ENCODE results near the gene APCDD1.

The APCDD1 gene

GRCh38 chr18:10470429-10470828 lies 16.0 kb downstream of the APCDD1 start:
- ATAC-seq (ENCODE audit: low read depth) = no peak
- no peaks in the 10 kb centered on the region for H3K36me3 ChIP-seq (ENCODE audit: low read depth)
- H3K4me1 ChIP-seq (ENCODE audit: insufficient read depth, poor library complexity, severe bottlenecking) = no peaks in the 10 kb centered on the region
- H3K27ac ChIP-seq (ENCODE audit: poor library complexity, severe bottlenecking) = no peak overlapping the region
- no peak overlapping the region for H3K4me3 ChIP-seq (ENCODE audit: severe bottlenecking)
- no peaks in the 10 kb centered on the region for H3K9me3 ChIP-seq (ENCODE audit: severe bottlenecking)
- no peak for DNase-seq (ENCODE audit: low spot score)
- peaks cover 4% of the 10 kb centered on the region for H3K27me3 ChIP-seq (ENCODE audit: insufficient read depth, poor library complexity, severe bottlenecking)
- no peak for TF ChIP-seq CTCF (IDR thresholded peaks at IDR 0.05; ENCODE audit: poor library complexity, severe bottlenecking)

- ATAC-seq (ENCODE audit: low read depth) (no peak), DNase-seq (ENCODE audit: low spot score) (no peak)
- no peak for TF ChIP-seq CTCF (IDR thresholded peaks at IDR 0.05; ENCODE audit: poor library complexity, severe bottlenecking)
- H3K27me3 ChIP-seq (ENCODE audit: insufficient read depth, poor library complexity, severe bottlenecking) = peaks cover 12% of the 10 kb centered on the region
- H3K9me3 ChIP-seq (ENCODE audit: severe bottlenecking) = no peaks in the 10 kb centered on the region
- no peaks in the 10 kb centered on the region for H3K4me1 ChIP-seq (ENCODE audit: insufficient read depth, poor library complexity, severe bottlenecking)
- H3K27ac ChIP-seq (ENCODE audit: poor library complexity, severe bottlenecking) = no peak overlapping the region
- no peak overlapping the region for H3K4me3 ChIP-seq (ENCODE audit: severe bottlenecking)
- H3K36me3 ChIP-seq (ENCODE audit: low read depth) = no peaks in the 10 kb centered on the region
Measured at GRCh38 chr18:10471574-10471973, 17.1 kb downstream of the APCDD1 start.

GRCh38 chr18:10473132-10473531 lies 18.7 kb downstream of the APCDD1 start:
- no peak for TF ChIP-seq CTCF (IDR thresholded peaks at IDR 0.05; ENCODE audit: poor library complexity, severe bottlenecking)
- no peaks in the 10 kb centered on the region for H3K4me1 ChIP-seq (ENCODE audit: insufficient read depth, poor library complexity, severe bottlenecking)
- H3K27ac ChIP-seq (ENCODE audit: poor library complexity, severe bottlenecking) = no peak overlapping the region
- DNase-seq (ENCODE audit: low spot score) = no peak
- no peaks in the 10 kb centered on the region for H3K36me3 ChIP-seq (ENCODE audit: low read depth)
- H3K27me3 ChIP-seq (ENCODE audit: insufficient read depth, poor library complexity, severe bottlenecking) = peaks cover 16% of the 10 kb centered on the region
- ATAC-seq (ENCODE audit: low read depth) = no peak
- no peaks in the 10 kb centered on the region for H3K9me3 ChIP-seq (ENCODE audit: severe bottlenecking)
- no peak overlapping the region for H3K4me3 ChIP-seq (ENCODE audit: severe bottlenecking)

DNA sequence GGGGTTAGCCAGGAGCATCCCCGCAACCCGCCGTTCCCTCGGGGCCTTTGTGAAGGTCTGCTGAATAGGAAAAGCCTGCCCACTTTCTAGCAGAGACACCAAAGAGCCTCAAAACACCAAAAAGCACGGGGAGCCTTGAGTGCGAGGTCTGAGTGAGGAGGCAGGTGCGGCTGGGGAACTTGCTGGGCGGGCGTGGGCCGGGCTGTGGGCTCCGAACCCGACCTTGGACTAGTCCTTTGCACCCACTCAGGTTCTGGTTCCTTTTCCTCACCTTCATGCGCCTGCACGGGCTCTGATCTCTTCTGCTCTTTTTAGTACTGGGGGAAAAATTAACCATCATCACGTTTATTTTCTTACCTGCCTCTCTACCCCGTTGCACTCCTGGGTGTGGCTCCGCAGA lies 19.9 kb downstream of the APCDD1 start:
- H3K27ac ChIP-seq (ENCODE audit: poor library complexity, severe bottlenecking) = no peak overlapping the region
- no peaks in the 10 kb centered on the region for H3K36me3 ChIP-seq (ENCODE audit: low read depth)
- no peak for TF ChIP-seq CTCF (IDR thresholded peaks at IDR 0.05; ENCODE audit: poor library complexity, severe bottlenecking)
- no peaks in the 10 kb centered on the region for H3K9me3 ChIP-seq (ENCODE audit: severe bottlenecking)
- peaks cover 16% of the 10 kb centered on the region for H3K27me3 ChIP-seq (ENCODE audit: insufficient read depth, poor library complexity, severe bottlenecking)
- no peak overlapping the region for H3K4me3 ChIP-seq (ENCODE audit: severe bottlenecking)
- DNase-seq (ENCODE audit: low spot score) (no peak), ATAC-seq (ENCODE audit: low read depth) (no peak)
- H3K4me1 ChIP-seq (ENCODE audit: insufficient read depth, poor library complexity, severe bottlenecking) = no peaks in the 10 kb centered on the region

- no peak for ATAC-seq (ENCODE audit: low read depth)
- no peak for DNase-seq (ENCODE audit: low spot score)
- H3K4me3 ChIP-seq (ENCODE audit: severe bottlenecking) = no peak overlapping the region
- H3K9me3 ChIP-seq (ENCODE audit: severe bottlenecking) = no peaks in the 10 kb centered on the region
- H3K27ac ChIP-seq (ENCODE audit: poor library complexity, severe bottlenecking) = no peak overlapping the region
- TF ChIP-seq CTCF (IDR thresholded peaks at IDR 0.05; ENCODE audit: poor library complexity, severe bottlenecking) = no peak
- peaks cover 16% of the 10 kb centered on the region for H3K27me3 ChIP-seq (ENCODE audit: insufficient read depth, poor library complexity, severe bottlenecking)
- H3K36me3 ChIP-seq (ENCODE audit: low read depth) = no peaks in the 10 kb centered on the region
- H3K4me1 ChIP-seq (ENCODE audit: insufficient read depth, poor library complexity, severe bottlenecking) = no peaks in the 10 kb centered on the region
Measured at GRCh38 chr18:10475276-10475653, 20.8 kb downstream of the APCDD1 start.

Measured in RWPE2 (cell line).